ENCODE results near the gene UBE3B.

The UBE3B gene

GRCh38 chr12:109544955-109545531 lies 67.6 kb downstream of the UBE3B start:
- H3K4me3 ChIP-seq (ENCODE audit: low read length), result no peak overlapping the region
- H3K9ac ChIP-seq (ENCODE audit: low read length), result no peak overlapping the region
- peaks cover 5% of the 10 kb centered on the region for H3K27me3 ChIP-seq (ENCODE audit: control insufficient read depth, insufficient read depth, low read length)
- no peak overlapping the region for H3K27ac ChIP-seq (ENCODE audit: low read depth, low read length)
- H3K36me3 ChIP-seq (ENCODE audit: control insufficient read depth, insufficient read depth, low read length), result no peaks in the 10 kb centered on the region
- no peaks in the 10 kb centered on the region for H3K4me1 ChIP-seq (ENCODE audit: control insufficient read depth, insufficient read depth, low read length)

DNA sequence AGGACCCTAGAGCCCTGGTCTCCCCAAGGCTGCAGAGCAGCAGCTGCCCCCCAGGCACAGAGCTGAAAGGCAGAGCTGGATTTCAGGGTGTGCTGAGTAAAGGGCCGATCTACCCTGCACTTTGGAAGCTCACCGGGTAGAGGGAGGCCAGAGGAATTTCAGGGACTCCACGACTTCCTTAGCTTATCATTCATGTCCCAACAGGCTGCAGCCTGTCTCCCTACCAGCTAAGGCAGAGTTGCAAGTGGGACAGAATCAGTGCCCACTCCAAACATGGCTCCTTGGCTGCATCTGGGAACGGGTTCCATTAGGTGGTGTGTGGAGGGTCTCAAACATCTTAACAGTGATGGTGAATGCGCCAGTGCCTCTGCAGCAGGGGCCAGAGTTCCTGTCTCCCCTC lies 68.4 kb downstream of the UBE3B start:
- H3K36me3 ChIP-seq (ENCODE audit: control insufficient read depth, insufficient read depth, low read length), result no peaks in the 10 kb centered on the region
- H3K27me3 ChIP-seq (ENCODE audit: control insufficient read depth, insufficient read depth, low read length), result peaks cover 9% of the 10 kb centered on the region
- H3K27ac ChIP-seq (ENCODE audit: low read depth, low read length), result no peak overlapping the region
- H3K4me3 ChIP-seq (ENCODE audit: low read length), result no peak overlapping the region
- H3K4me1 ChIP-seq (ENCODE audit: control insufficient read depth, insufficient read depth, low read length), result no peaks in the 10 kb centered on the region
- no peak overlapping the region for H3K9ac ChIP-seq (ENCODE audit: low read length)

DNA sequence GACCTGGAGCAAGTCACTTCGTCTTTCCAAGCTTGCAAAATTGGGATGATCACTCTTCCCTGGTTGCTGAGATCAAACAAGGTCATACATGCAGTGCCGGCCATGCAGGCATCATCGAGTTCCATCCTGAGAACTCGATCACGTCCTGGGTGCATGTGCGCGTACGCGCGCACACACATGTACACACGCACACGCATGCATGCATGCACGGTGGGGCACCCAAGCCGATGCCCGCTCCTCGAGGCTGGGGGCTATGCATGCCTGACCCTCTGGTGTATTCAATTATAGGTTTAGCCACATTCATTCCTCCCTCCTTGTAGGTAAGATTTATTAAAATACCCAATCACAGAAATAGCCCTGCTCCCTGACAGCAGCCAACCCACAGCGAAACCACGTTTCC lies 69.9 kb downstream of the UBE3B start:
- Histone ChIP-seq H3K27me3 (ENCODE audit: control insufficient read depth, insufficient read depth, low read length) (peaks cover 13% of the 10 kb centered on the region), H3K9ac (ENCODE audit: low read length) (no peak overlapping the region), H3K36me3 (ENCODE audit: control insufficient read depth, insufficient read depth, low read length) (no peaks in the 10 kb centered on the region), H3K4me1 (ENCODE audit: control insufficient read depth, insufficient read depth, low read length) (no peaks in the 10 kb centered on the region), H3K4me3 (ENCODE audit: low read length) (no peak overlapping the region), H3K27ac (ENCODE audit: low read depth, low read length) (no peak overlapping the region)

- H3K9ac ChIP-seq (ENCODE audit: low read length), result no peak overlapping the region
- H3K4me1 ChIP-seq (ENCODE audit: control insufficient read depth, insufficient read depth, low read length), result no peaks in the 10 kb centered on the region
- H3K36me3 ChIP-seq (ENCODE audit: control insufficient read depth, insufficient read depth, low read length), result no peaks in the 10 kb centered on the region
- H3K4me3 ChIP-seq (ENCODE audit: low read length), result no peak overlapping the region
- H3K27me3 ChIP-seq (ENCODE audit: control insufficient read depth, insufficient read depth, low read length), result peaks cover 13% of the 10 kb centered on the region
- H3K27ac ChIP-seq (ENCODE audit: low read depth, low read length), result no peak overlapping the region
Observed at GRCh38 chr12:109548258-109548657, 70.8 kb downstream of the UBE3B start.

- Histone ChIP-seq H3K4me3 (ENCODE audit: low read length) (no peak overlapping the region), H3K27me3 (ENCODE audit: control insufficient read depth, insufficient read depth, low read length) (peaks cover 13% of the 10 kb centered on the region), H3K27ac (ENCODE audit: low read depth, low read length) (no peak overlapping the region), H3K4me1 (ENCODE audit: control insufficient read depth, insufficient read depth, low read length) (no peaks in the 10 kb centered on the region), H3K9ac (ENCODE audit: low read length) (no peak overlapping the region), H3K36me3 (ENCODE audit: control insufficient read depth, insufficient read depth, low read length) (no peaks in the 10 kb centered on the region)
Observed at GRCh38 chr12:109549613-109550270, 72.3 kb downstream of the UBE3B start.

DNA sequence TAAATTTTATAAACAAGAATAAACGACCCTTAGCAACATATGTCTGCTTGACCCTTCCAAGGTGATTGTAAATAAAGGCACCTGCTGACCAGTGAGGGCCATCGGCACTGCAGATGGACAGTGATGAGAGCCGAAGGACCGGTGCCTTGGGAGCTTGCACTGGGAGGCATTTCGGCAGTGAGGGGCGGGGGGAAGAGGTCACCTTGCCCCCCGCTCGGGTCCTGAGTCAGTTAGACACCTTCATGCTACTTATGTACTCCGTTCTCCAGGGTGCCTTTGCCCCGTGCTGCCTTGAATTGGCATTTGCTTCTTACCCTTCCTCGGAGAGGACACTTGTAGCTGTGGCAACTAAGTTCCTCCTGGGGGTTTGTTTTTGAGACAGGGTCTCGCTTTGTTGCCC lies 72.8 kb downstream of the UBE3B start:
- Histone ChIP-seq H3K4me3 (ENCODE audit: low read length) (no peak overlapping the region), H3K4me1 (ENCODE audit: control insufficient read depth, insufficient read depth, low read length) (no peaks in the 10 kb centered on the region), H3K27ac (ENCODE audit: low read depth, low read length) (no peak overlapping the region), H3K36me3 (ENCODE audit: control insufficient read depth, insufficient read depth, low read length) (no peaks in the 10 kb centered on the region), H3K9ac (ENCODE audit: low read length) (no peak overlapping the region), H3K27me3 (ENCODE audit: control insufficient read depth, insufficient read depth, low read length) (peaks cover 13% of the 10 kb centered on the region)

GRCh38 chr12:109551108-109551507 lies 73.7 kb downstream of the UBE3B start:
- H3K4me1 ChIP-seq (ENCODE audit: control insufficient read depth, insufficient read depth, low read length), result no peaks in the 10 kb centered on the region
- H3K9ac ChIP-seq (ENCODE audit: low read length), result no peak overlapping the region
- no peaks in the 10 kb centered on the region for H3K36me3 ChIP-seq (ENCODE audit: control insufficient read depth, insufficient read depth, low read length)
- no peak overlapping the region for H3K27ac ChIP-seq (ENCODE audit: low read depth, low read length)
- H3K4me3 ChIP-seq (ENCODE audit: low read length), result no peak overlapping the region
- peaks cover 13% of the 10 kb centered on the region for H3K27me3 ChIP-seq (ENCODE audit: control insufficient read depth, insufficient read depth, low read length)

DNA sequence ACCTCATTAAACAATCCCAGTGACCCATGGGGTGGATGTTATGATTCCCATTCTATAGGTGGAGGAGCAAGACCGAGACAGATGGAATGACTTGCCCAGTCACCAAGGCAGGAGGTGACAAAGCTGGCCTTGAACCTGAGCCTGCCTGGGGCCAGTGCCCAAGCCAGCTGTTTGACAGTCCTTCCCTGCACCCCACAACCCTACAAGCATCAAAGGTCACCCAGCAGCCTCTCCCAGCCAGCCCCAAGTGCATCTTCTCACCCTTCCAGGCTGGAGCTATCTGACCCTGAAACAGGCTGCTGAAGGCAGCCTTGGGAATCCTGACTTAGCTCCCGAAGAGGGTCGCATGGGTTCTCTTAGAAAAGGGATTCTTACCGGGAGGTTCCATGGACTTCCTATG lies 75.5 kb downstream of the UBE3B start:
- Histone ChIP-seq H3K4me3 (ENCODE audit: low read length) (no peak overlapping the region), H3K36me3 (ENCODE audit: control insufficient read depth, insufficient read depth, low read length) (no peaks in the 10 kb centered on the region), H3K27me3 (ENCODE audit: control insufficient read depth, insufficient read depth, low read length) (peaks cover 13% of the 10 kb centered on the region), H3K27ac (ENCODE audit: low read depth, low read length) (no peak overlapping the region), H3K4me1 (ENCODE audit: control insufficient read depth, insufficient read depth, low read length) (no peaks in the 10 kb centered on the region), H3K9ac (ENCODE audit: low read length) (no peak overlapping the region)

- Histone ChIP-seq H3K27me3 (ENCODE audit: control insufficient read depth, insufficient read depth, low read length) (peaks cover 13% of the 10 kb centered on the region), H3K9ac (ENCODE audit: low read length) (no peak overlapping the region), H3K4me3 (ENCODE audit: low read length) (no peak overlapping the region), H3K4me1 (ENCODE audit: control insufficient read depth, insufficient read depth, low read length) (no peaks in the 10 kb centered on the region), H3K27ac (ENCODE audit: low read depth, low read length) (no peak overlapping the region), H3K36me3 (ENCODE audit: control insufficient read depth, insufficient read depth, low read length) (peaks cover 2% of the 10 kb centered on the region)
Observed at GRCh38 chr12:109553483-109553882, 76.0 kb downstream of the UBE3B start.

- no peak overlapping the region for H3K9ac ChIP-seq (ENCODE audit: low read length)
- H3K4me1 ChIP-seq (ENCODE audit: control insufficient read depth, insufficient read depth, low read length), result no peaks in the 10 kb centered on the region
- H3K27me3 ChIP-seq (ENCODE audit: control insufficient read depth, insufficient read depth, low read length), result peaks cover 13% of the 10 kb centered on the region
- no peak overlapping the region for H3K4me3 ChIP-seq (ENCODE audit: low read length)
- H3K27ac ChIP-seq (ENCODE audit: low read depth, low read length), result no peak overlapping the region
- H3K36me3 ChIP-seq (ENCODE audit: control insufficient read depth, insufficient read depth, low read length), result peaks cover 2% of the 10 kb centered on the region
Observed at GRCh38 chr12:109553906-109554500, 76.6 kb downstream of the UBE3B start.

GRCh38 chr12:109554761-109555160 lies 77.3 kb downstream of the UBE3B start:
- Histone ChIP-seq H3K27me3 (ENCODE audit: control insufficient read depth, insufficient read depth, low read length) (peaks cover 10% of the 10 kb centered on the region), H3K27ac (ENCODE audit: low read depth, low read length) (no peak overlapping the region), H3K36me3 (ENCODE audit: control insufficient read depth, insufficient read depth, low read length) (peaks cover 2% of the 10 kb centered on the region), H3K9ac (ENCODE audit: low read length) (no peak overlapping the region), H3K4me3 (ENCODE audit: low read length) (no peak overlapping the region), H3K4me1 (ENCODE audit: control insufficient read depth, insufficient read depth, low read length) (no peaks in the 10 kb centered on the region)

GRCh38 chr12:109555431-109556315 lies 78.2 kb downstream of the UBE3B start:
- H3K4me1 ChIP-seq (ENCODE audit: control insufficient read depth, insufficient read depth, low read length), result no peaks in the 10 kb centered on the region
- no peak overlapping the region for H3K27ac ChIP-seq (ENCODE audit: low read depth, low read length)
- peaks cover 4% of the 10 kb centered on the region for H3K27me3 ChIP-seq (ENCODE audit: control insufficient read depth, insufficient read depth, low read length)
- H3K9ac ChIP-seq (ENCODE audit: low read length), result no peak overlapping the region
- H3K4me3 ChIP-seq (ENCODE audit: low read length), result no peak overlapping the region
- H3K36me3 ChIP-seq (ENCODE audit: control insufficient read depth, insufficient read depth, low read length), result peaks cover 4% of the 10 kb centered on the region

Measured in rectal smooth muscle tissue (tissue), 1 donor.